ENCODE measurements around the gene JDP2.

GRCh38 chr14:75471059-75471458 lies 43.2 kb downstream of the JDP2 start:
- TF ChIP-seq POLR2A (IDR thresholded peaks at IDR 0.05) = no peak
- TF ChIP-seq, protein P1, sequence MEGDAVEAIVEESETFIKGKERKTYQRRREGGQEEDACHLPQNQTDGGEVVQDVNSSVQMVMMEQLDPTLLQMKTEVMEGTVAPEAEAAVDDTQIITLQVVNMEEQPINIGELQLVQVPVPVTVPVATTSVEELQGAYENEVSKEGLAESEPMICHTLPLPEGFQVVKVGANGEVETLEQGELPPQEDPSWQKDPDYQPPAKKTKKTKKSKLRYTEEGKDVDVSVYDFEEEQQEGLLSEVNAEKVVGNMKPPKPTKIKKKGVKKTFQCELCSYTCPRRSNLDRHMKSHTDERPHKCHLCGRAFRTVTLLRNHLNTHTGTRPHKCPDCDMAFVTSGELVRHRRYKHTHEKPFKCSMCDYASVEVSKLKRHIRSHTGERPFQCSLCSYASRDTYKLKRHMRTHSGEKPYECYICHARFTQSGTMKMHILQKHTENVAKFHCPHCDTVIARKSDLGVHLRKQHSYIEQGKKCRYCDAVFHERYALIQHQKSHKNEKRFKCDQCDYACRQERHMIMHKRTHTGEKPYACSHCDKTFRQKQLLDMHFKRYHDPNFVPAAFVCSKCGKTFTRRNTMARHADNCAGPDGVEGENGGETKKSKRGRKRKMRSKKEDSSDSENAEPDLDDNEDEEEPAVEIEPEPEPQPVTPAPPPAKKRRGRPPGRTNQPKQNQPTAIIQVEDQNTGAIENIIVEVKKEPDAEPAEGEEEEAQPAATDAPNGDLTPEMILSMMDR (IDR thresholded peaks at IDR 0.05) = no peak
